H1 (cell line): Measurements from ENCODE around the gene TMIGD2. TPM values are rescaled to one million over a fixed set of nuclear protein-coding genes. Genes with fewer than 3 reads are reported as not detected.

Experiments used
- CTCF ChIA-PET: fragments of 300-600 bp; sonication (Branson Sonifier 250); formaldehyde crosslinking; loops from one replicate; lab custom pipeline; 2021; ENCODE audit not compliant: partially characterized antibody; lab: Charles Lee
- POLR2A ChIA-PET: fragments of 300-600 bp; sonication (Branson Sonifier 250); formaldehyde crosslinking; loops from one replicate; lab custom pipeline; 2021; ENCODE audit warnings: inconsistent platforms; ENCODE audit not compliant: partially characterized antibody; lab: Charles Lee
- DNase-seq, 2 experiments: peaks; one replicate each; pipeline versions ENCODE4 v3.0.0 to v3.0.0-alpha.2; 2010 to 2022; ENCODE audit warnings: low spot score in 2 of 2, low read depth in 1 of 2, mixed read lengths in 1 of 2
- FAIRE-seq: peaks from 2 replicates; lab custom pipeline; 2011; peaks lifted over from hg19 to GRCh38; lab: Jason Lieb, UNC
- H2AFZ ChIP-seq: 2 replicates; pipeline ENCODE4 v1.8.1; 2012; ENCODE audit warnings: low read length, inconsistent platforms
- H2AK5ac ChIP-seq: 2 replicates; pipeline ENCODE4 v1.6.1; 2013; ENCODE audit warnings: low read depth, low read length
- H2BK120ac ChIP-seq: replicated peaks from 2 replicates; pipeline ENCODE3; 2013; ENCODE audit warnings: low read depth, low read length, inconsistent platforms
- H2BK12ac ChIP-seq: 2 replicates; pipeline ENCODE4 v1.6.1; 2013; ENCODE audit warnings: low read depth, low read length
- H2BK15ac ChIP-seq: 2 replicates; pipeline ENCODE4 v1.6.1; 2013; ENCODE audit warnings: low read length
- H2BK20ac ChIP-seq: 2 replicates; pipeline ENCODE4 v1.6.1; 2013; ENCODE audit warnings: low read length
- H2BK5ac ChIP-seq: 2 replicates; pipeline ENCODE4 v1.6.1; 2013; ENCODE audit warnings: low read depth, low read length
- H3K14ac ChIP-seq: 2 replicates; pipeline ENCODE4 v1.6.1; 2013; ENCODE audit warnings: inconsistent platforms; ENCODE audit not compliant: insufficient read length
- H3K18ac ChIP-seq: 2 replicates; pipeline ENCODE4 v1.6.1; 2013; ENCODE audit warnings: low read length; ENCODE audit errors: extremely low read depth
- H3K23ac ChIP-seq: 2 replicates; pipeline ENCODE4 v1.6.1; 2013; ENCODE audit warnings: inconsistent platforms; ENCODE audit not compliant: insufficient read length
- H3K23me2 ChIP-seq: 2 replicates; pipeline ENCODE4 v1.6.1; 2013; ENCODE audit warnings: low read depth, low read length
- H3K27ac ChIP-seq: 2 replicates; pipeline ENCODE4 v1.6.1; 2011; ENCODE audit warnings: low read depth, low read length, inconsistent platforms
- H3K27me3 ChIP-seq, 4 experiments: replicated peaks in 1 of 4; 1 replicate in 1 of 4; 2 replicates in 3 of 4; pipeline versions ENCODE4 v1.6.1 to v1.8.1; 2011 to 2013; ENCODE audit warnings: low read length in 3 of 4, mild to moderate bottlenecking in 3 of 4, inconsistent platforms in 2 of 4, mixed read lengths in 2 of 4, moderate library complexity in 1 of 4; ENCODE audit not compliant: control insufficient read depth in 3 of 4, insufficient read depth in 3 of 4; ENCODE audit errors: extremely low read depth in 1 of 4
- H3K36me3 ChIP-seq, 4 experiments: 2 replicates each; pipeline versions ENCODE4 v1.6.1 to v1.8.1; 2011 to 2013; ENCODE audit warnings: mild to moderate bottlenecking in 4 of 4, low read length in 3 of 4, moderate library complexity in 2 of 4, control low read depth in 1 of 4, inconsistent platforms in 1 of 4; ENCODE audit not compliant: insufficient read depth in 4 of 4, control insufficient read depth in 2 of 4
- H3K4ac ChIP-seq: replicated peaks from 2 replicates; pipeline ENCODE3; 2013; ENCODE audit warnings: low read length, low read depth, mixed read lengths, inconsistent platforms; ENCODE audit not compliant: insufficient read length
- H3K4me1 ChIP-seq, 4 experiments: replicated peaks in 1 of 4; 1 replicate in 1 of 4; 2 replicates in 3 of 4; pipeline versions ENCODE4 v1.6.1 to v1.8.1; 2011 to 2013; ENCODE audit warnings: low read length in 3 of 4, inconsistent platforms in 2 of 4, mixed read lengths in 1 of 4; ENCODE audit not compliant: insufficient read depth in 4 of 4, control insufficient read depth in 3 of 4
- H3K4me2 ChIP-seq, 2 experiments: 2 replicates each; pipeline versions ENCODE4 v1.6.1 to v1.8.1; 2011 to 2013; ENCODE audit warnings: low read depth in 2 of 2, low read length in 2 of 2, control low read depth in 1 of 2, inconsistent platforms in 1 of 2, mild to moderate bottlenecking in 1 of 2; ENCODE audit not compliant: insufficient read depth in 1 of 2
- H3K4me3 ChIP-seq, 4 experiments: fragments of 200-600, 300-600 bp in 1 of 4; sonication (generic), shearing (Covaris generic), sonication (Bioruptor Twin) in 1 of 4; 2 replicates each; pipeline versions ENCODE4 v1.5.1 to v1.8.1; 2011 to 2016; ENCODE audit warnings: low read length in 4 of 4, low read depth in 3 of 4, control low read depth in 2 of 4, inconsistent platforms in 2 of 4, mild to moderate bottlenecking in 2 of 4, mixed read lengths in 1 of 4, moderate library complexity in 1 of 4; ENCODE audit not compliant: insufficient read depth in 2 of 4; ENCODE audit errors: extremely low read depth in 1 of 4
- H3K56ac ChIP-seq: replicated peaks from 2 replicates; pipeline ENCODE3; 2013; ENCODE audit warnings: low read depth, mild to moderate bottlenecking, mixed read lengths, low read length, inconsistent platforms; ENCODE audit not compliant: insufficient read length
- H3K79me1 ChIP-seq: 2 replicates; pipeline ENCODE4 v1.6.1; 2013; ENCODE audit warnings: low read depth, low read length, control low read depth
- H3K79me2 ChIP-seq, 2 experiments: 2 replicates each; pipeline versions ENCODE4 v1.6.1 to v1.8.1; 2012 to 2013; ENCODE audit warnings: low read length in 2 of 2, mild to moderate bottlenecking in 2 of 2, inconsistent platforms in 1 of 2; ENCODE audit not compliant: insufficient read depth in 2 of 2, control insufficient read depth in 1 of 2
- H3K9ac ChIP-seq, 4 experiments: replicated peaks in 1 of 4; 1 replicate in 1 of 4; 2 replicates in 3 of 4; pipeline versions ENCODE4 v1.6.1 to v1.8.1; 2011 to 2013; ENCODE audit warnings: low read depth in 3 of 4, low read length in 3 of 4, control low read depth in 2 of 4, mild to moderate bottlenecking in 2 of 4, moderate library complexity in 2 of 4, inconsistent platforms in 1 of 4; ENCODE audit errors: extremely low read depth in 1 of 4
- H3K9me3 ChIP-seq, 2 experiments: 2 replicates each; pipeline versions ENCODE4 v1.6.1 to v1.8.1; 2012 to 2013; ENCODE audit warnings: mild to moderate bottlenecking in 2 of 2, moderate library complexity in 2 of 2, control low read depth in 1 of 2, inconsistent platforms in 1 of 2, low read depth in 1 of 2, low read length in 1 of 2, mixed read lengths in 1 of 2; ENCODE audit not compliant: insufficient read depth in 2 of 2
- H4K20me1 ChIP-seq, 2 experiments: replicated peaks in 1 of 2; 2 replicates each; pipeline versions ENCODE3 to v1.8.1; 2011 to 2013; ENCODE audit warnings: inconsistent platforms in 2 of 2, low read length in 2 of 2, mild to moderate bottlenecking in 1 of 2; ENCODE audit not compliant: insufficient read depth in 2 of 2, control insufficient read depth in 1 of 2
- H4K5ac ChIP-seq: 2 replicates; pipeline ENCODE4 v1.6.1; 2013; ENCODE audit warnings: low read length, low read depth, mixed read lengths, inconsistent platforms; ENCODE audit not compliant: insufficient read length
- H4K8ac ChIP-seq: 2 replicates; pipeline ENCODE4 v1.8.0; 2013; ENCODE audit warnings: mild to moderate bottlenecking, moderate library complexity, low read length, inconsistent platforms; ENCODE audit not compliant: insufficient read depth; ENCODE audit errors: extremely low read depth
- H4K91ac ChIP-seq: replicated peaks from 2 replicates; pipeline ENCODE3; 2013; ENCODE audit warnings: low read length, mixed read lengths, inconsistent platforms; ENCODE audit not compliant: insufficient read length
- BACH1 ChIP-seq: IDR thresholded peaks from 2 replicates; pipeline ENCODE4 v1.6.1; 2012; ENCODE audit warnings: low read length, improper control_type of control experiment
- BRCA1 ChIP-seq: IDR thresholded peaks from 2 replicates; pipeline ENCODE4 v1.6.1; 2012; ENCODE audit warnings: low read depth, low read length, improper control_type of control experiment
- CTCF ChIP-seq, 3 experiments: IDR thresholded peaks; 1 replicate in 2 of 3; 2 replicates in 1 of 3; pipeline versions ENCODE4 v1.5.1 to v1.6.1; 2011; ENCODE audit warnings: low read length in 3 of 3, mild to moderate bottlenecking in 3 of 3, inconsistent platforms in 2 of 3, low read depth in 1 of 3, moderate library complexity in 1 of 3; ENCODE audit not compliant: insufficient read depth in 1 of 3; ENCODE audit errors: control extremely low read depth in 1 of 3
- MAX ChIP-seq: IDR thresholded peaks from 2 replicates; pipeline ENCODE4 v1.6.1; 2012; ENCODE audit warnings: inconsistent platforms
- RAD21 ChIP-seq, 2 experiments: IDR thresholded peaks in 1 of 2; conservative IDR thresholded peaks in 1 of 2; 2 replicates each; pipeline ENCODE4 v1.6.1; 2011; ENCODE audit warnings: low read depth in 2 of 2, low read length in 2 of 2, improper control_type of control experiment in 1 of 2, inconsistent platforms in 1 of 2, mild to moderate bottlenecking in 1 of 2, moderate library complexity in 1 of 2
- WGBS, 2 experiments: shearing (Covaris generic) in 1 of 2; methylation state at CpG; one replicate each; pipeline versions ENCODE4 v1.1.6 to v1.1.7; 2013 to 2015; ENCODE audit warnings: low lambda C conversion rate in 2 of 2, mixed read lengths in 2 of 2, inconsistent platforms in 1 of 2, low coverage in 1 of 2, missing lambda C conversion rate in 1 of 2; ENCODE audit not compliant: insufficient replicate concordance in 2 of 2, insufficient coverage in 1 of 2, insufficient read length in 1 of 2; ENCODE audit errors: extremely low coverage in 1 of 2, missing lambda C conversion rate in 1 of 2; 5-methylcytosine and 5-hydroxymethylcytosine counted together
- polyA plus RNA-seq, 7 experiments: library from polyadenylated mRNA; depleted of rRNA in 3 of 7; stranded (reverse) in 5 of 7; unstranded in 2 of 7; fragments of >200 nt in 5 of 7; fragments of 200-250 nt in 2 of 7; gene quantifications; 1 replicate in 5 of 7; 2 replicates in 1 of 7; 4 replicates in 1 of 7; pipeline versions ENCODE4 v1.2.1 to v1.2.3, GENCODE V29; 2011 to 2013; ENCODE audit warnings: missing spikeins in 2 of 7, mixed read lengths in 2 of 7
- total RNA-seq: library from RNA; stranded (reverse); fragmentation: NEBNext Ultra II Directional; extraction: Animal tissue kit (Norgen Biotek cat#: 25700); gene quantifications from 2 replicates; pipeline ENCODE4 v1.2.1, GENCODE V29; 2021

TMIGD2 gene
- total and polyA plus RNA-seq, 2 of the 8 experiments (the other 6 are each of a cell fraction or from before 2014, with no cell fraction given), result 0.39 to 0.41 TPM

GRCh38 chr19:4297901-4298809, 4.0 kb downstream of the TMIGD2 start:
- POLR2A ChIA-PET, result interaction anchor here (1.0 to 1.3 kb wide), 3 partner anchors 13 to 44 kb away, joined by 3 to 4 read pairs (median 3); no protein-coding TSS in a partner anchor

More at GRCh38 chr19:4297901-4298809, 4.0 kb downstream of the TMIGD2 start:
- Histone ChIP-seq H3K9ac (no peak overlapping the region), H3K4ac (no peak overlapping the region), H2BK12ac (peak overlapping the region; percentile 75; the same call in 1 of the 2 replicates), H3K23ac (no peak overlapping the region), H2BK15ac (peak overlapping the region; percentile 72; the same call in 1 of the 2 replicates), H2BK120ac (no peak overlapping the region), H4K5ac (no peak overlapping the region), H3K4me2 (no peak overlapping the region), H3K4me1 (peaks cover 0 to 14% (median 1%) of the 10 kb centered on the region in 4 experiments; a peak in 5 of 7 replicates), H3K18ac (no peak overlapping the region; the same call in 1 of the 2 replicates), H3K4me3 (no peak overlapping the region), H4K91ac (no peak overlapping the region), H3K36me3 (no peaks in the 10 kb centered on the region), H3K14ac (no peak overlapping the region), H2AFZ (no peak overlapping the region; the same call in 1 of the 2 replicates), H4K8ac (peak overlapping the region; percentile 66; the same call in 1 of the 2 replicates), H2BK5ac (peak overlapping the region; percentile 24; the same call in 1 of the 2 replicates), H3K23me2 (no peaks in the 10 kb centered on the region), H3K27ac (no peak overlapping the region; the same call in 1 of the 2 replicates), H3K9me3 (no peaks in the 10 kb centered on the region), H4K20me1 (no peaks in the 10 kb centered on the region), H3K27me3 (no peaks in the 10 kb centered on the region), H3K79me1 (no peaks in the 10 kb centered on the region), H3K56ac (no peak overlapping the region), H2AK5ac (no peak overlapping the region), H2BK20ac (no peak overlapping the region; the same call in 1 of the 2 replicates), H3K79me2 (no peaks in the 10 kb centered on the region)
- 81% methylated on average over 26 of the region's 27 CpGs; no CpG with 5 or more reads in 1 of the 2 experiments for WGBS, 2 experiments
- FAIRE-seq (no peak), DNase-seq (no peak)
- CTCF ChIA-PET, result interaction anchor here (0.6 to 4.9 kb wide), 8 partner anchors 10 to 58 kb away, joined by 3 to 47 read pairs (median 3); no protein-coding TSS in a partner anchor
- TF ChIP-seq RAD21 (IDR thresholded peaks at IDR 0.05 in 1 of 2, conservative IDR thresholded peaks at IDR 0.05 in 1 of 2; ENCODE audit: low read depth in 2 of 2, low read length in 2 of 2) (peak; percentile 25 to 50; a peak in 3 of 4 replicates), CTCF (IDR thresholded peaks at IDR 0.05; ENCODE audit: control extremely low read depth in 1 of 3, insufficient read depth in 1 of 3, low read depth in 1 of 3, low read length in 3 of 3) (peak; percentile 21 to 40 (median 26)), MAX (no peak), BRCA1 (no peak), BACH1 (no peak)
